HG03097 (cell line): ENCODE results near the gene XPO4.
"Not testable (repeated sequence)": the region's sequence is repeated elsewhere in the genome, so short reads cannot be mapped to it uniquely, and the experiment has no call there.

Experiments used
- ATAC-seq: cut with Tn5 transposase; IDR thresholded peaks from one replicate; pipeline ENCODE4 v1.9.1; 2021; ENCODE audit not compliant: unreplicated experiment, low FRiP score

Gene XPO4

GRCh38 chr13:20796791-20797508 is 105.6 kb downstream of the XPO4 start:
- ATAC-seq, result no peak

- ATAC-seq, result no peak
Observed at GRCh38 chr13:20789665-20790064, 112.9 kb downstream of the XPO4 start.

DNA sequence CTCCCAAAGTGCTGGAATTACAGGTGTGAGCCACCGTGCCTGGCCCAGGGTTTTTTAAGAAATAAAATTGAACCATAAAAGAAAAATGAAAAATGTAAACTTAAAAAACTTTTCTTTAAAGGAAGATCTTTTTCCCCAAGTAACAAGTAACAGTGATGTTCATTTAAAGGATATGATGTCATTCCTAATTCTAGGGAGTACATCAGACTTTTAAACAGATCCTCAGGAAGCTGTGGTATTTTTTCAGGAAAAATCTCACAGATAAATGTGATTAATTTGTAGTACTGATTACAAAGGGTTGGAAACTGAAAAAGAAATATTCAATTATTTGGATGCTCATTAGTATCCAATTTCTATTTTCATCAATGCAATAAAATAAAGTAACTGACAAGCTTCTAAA is 114.2 kb downstream of the XPO4 start:
- no peak for ATAC-seq

DNA sequence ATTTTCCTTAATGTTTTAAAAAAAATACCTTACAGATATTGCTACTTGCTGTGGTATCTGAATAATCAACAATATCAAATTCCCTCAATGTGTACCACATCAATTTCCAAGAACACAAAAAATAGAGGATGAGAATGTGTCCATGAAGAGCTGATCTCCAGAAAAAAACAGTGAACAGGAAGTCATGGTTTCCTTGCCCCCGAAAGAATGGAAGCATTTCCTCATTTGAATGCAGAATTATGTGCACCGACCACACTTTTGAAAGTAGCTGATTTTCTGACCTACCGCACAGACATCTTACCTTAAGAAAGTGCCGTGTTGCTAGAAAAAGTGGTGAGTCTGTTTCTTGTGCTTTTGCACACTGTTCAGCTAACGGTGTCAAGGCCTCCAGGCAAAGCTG is 115.4 kb downstream of the XPO4 start:
- ATAC-seq, result no peak

- ATAC-seq, result peak; percentile 89
Observed at GRCh38 chr13:20782116-20782708, 120.3 kb downstream of the XPO4 start.

DNA sequence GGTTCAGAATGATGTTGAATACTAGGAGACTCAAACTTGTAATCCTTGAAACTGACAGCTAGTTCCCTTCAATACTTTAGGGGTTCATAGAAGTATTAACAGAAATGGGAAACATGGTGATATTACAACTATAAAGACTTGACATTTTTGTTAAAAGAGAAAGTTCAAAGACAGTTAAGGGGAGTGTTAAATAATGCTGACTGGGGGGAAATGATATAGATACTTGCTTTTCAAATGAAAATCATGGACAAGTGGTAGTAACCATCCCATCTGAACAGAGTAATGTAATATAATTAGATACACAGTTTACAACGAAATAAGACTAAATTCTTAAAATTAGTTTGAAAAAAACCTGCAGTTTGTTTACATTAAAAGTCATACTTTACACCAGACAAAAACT is 122.2 kb downstream of the XPO4 start:
- ATAC-seq, result no peak

DNA sequence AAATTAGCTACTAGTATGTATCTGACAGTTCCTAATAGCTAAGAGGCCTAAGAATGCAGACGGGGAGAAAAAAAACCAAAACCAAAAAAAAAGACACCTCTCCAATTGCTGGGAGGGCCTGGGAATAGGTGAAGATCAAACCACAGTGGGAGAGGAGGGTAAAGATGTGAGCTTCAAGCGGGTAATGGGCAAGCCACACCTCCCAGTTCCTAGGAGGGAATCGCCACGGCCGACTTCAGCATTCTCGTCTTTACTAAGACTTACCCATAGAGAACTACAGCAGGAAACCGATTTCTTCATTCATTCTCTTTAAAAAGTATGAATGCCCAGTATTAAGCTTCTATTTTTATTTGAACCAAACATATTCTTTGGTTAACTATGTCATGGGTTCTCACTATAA is 123.1 kb downstream of the XPO4 start:
- ATAC-seq, result no peak

- ATAC-seq, result no peak
Observed at GRCh38 chr13:20778311-20778710, 124.2 kb downstream of the XPO4 start.

- ATAC-seq, result no peak
Observed at GRCh38 chr13:20776751-20777150, 125.8 kb downstream of the XPO4 start.

GRCh38 chr13:20775961-20776360 is 126.6 kb downstream of the XPO4 start:
- no peak for ATAC-seq

- ATAC-seq, result no peak
Observed at GRCh38 chr13:20774746-20775145, 127.8 kb downstream of the XPO4 start.

DNA sequence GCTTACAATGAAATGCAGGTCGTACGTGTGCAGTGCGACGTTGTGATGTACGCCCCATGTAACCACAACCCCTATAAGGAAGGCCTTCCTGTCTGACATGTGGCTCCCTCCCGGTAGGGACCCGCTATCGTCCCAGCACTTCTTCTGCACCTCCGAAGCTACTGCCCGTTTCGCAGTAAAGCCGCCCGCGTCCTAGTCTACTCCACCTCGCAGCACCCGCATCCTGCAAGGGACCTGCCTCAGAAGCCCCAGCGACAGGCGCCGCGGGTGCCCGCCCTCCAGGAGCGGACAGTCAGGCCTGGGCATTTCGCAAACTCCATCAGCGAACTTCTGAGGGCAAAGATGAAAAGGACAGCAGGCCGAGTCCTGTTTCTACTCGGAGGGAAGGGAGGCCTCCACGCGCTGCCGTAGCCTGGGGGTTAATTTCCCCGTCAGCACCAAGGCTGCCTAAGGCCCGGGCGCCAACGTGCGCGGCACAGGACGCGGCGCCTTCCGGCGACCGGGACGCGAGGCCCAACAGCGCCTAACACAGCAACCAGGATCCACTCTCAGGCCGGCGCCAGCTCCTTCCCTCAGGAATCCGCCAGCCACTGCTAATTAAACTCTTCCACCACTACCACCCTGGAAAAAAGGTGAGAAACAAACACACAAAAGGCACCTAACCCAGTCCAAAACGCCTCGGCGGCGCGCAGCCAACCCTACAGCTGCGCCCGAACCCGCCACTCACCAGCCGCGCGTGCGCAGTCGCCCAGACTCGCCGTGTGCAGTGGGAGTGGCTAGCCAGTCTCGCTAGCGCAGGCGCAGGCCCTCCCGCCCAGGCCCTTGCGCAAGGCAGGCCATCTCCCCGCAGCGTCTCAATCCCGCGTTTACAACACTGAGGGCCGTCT is 129.1 kb downstream of the XPO4 start, which contains the start of gene EEF1AKMT1:
Gene EEF1AKMT1, minus strand, starts transcription at position 768 of the 887 bp plus-strand sequence. CDS start 16,363 bp downstream, outside the sequence.
- peak; percentile 90 for ATAC-seq

GRCh38 chr13:20772401-20773131 is 130.0 kb downstream of the XPO4 start:
- no peak for ATAC-seq

- ATAC-seq, result no peak
Observed at GRCh38 chr13:20769834-20770233, 132.7 kb downstream of the XPO4 start.

- ATAC-seq, result no peak
Observed at GRCh38 chr13:20769091-20769490, 133.5 kb downstream of the XPO4 start.

DNA sequence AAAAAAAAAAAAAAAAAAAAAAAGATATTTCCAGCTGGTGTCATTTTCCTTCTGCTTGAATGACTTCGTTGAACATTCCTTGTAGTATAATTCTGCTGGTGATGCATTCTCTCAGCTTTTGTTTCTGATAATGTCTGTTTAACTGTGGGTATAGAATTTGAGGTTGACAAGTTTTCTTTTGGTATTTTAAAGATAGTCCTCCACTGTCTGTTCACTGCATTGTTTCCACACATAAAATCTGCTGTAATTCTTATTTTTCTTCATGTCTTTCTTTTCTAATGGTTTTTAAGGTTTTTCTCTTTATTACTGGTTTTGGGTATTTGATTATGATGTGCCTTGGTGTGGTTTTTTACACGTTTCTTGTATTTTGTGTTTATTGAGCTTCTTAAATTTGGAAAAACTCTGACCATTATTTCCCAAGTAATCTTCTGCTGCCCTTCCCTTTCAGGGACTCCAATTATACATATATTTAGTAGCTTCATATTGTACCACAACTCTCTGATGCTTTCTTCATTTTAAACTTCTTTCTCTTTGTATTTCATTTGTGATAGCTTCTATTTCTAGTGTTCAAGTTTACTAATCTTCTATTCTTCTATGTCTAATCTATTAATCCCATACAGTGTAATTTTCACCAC is 135.1 kb downstream of the XPO4 start:
- no peak for ATAC-seq

- no peak for ATAC-seq
Observed at GRCh38 chr13:20760872-20761271, 141.7 kb downstream of the XPO4 start.

- ATAC-seq, result no peak
Observed at GRCh38 chr13:20754009-20754408, 148.5 kb downstream of the XPO4 start.

GRCh38 chr13:20749377-20749776 is 153.2 kb downstream of the XPO4 start:
- ATAC-seq, result no peak

- not testable (repeated sequence) for ATAC-seq
Observed at GRCh38 chr13:20743830-20744404, 158.6 kb downstream of the XPO4 start.
